Measurements from ENCODE around the gene SLCO3A1. TPM values are rescaled to one million over a fixed set of nuclear protein-coding genes. Genes with fewer than 3 reads are reported as not detected.

SLCO3A1 gene
- total and polyA plus RNA-seq, 2 of the 8 experiments (the other 6 are each of a cell fraction or from before 2014, with no cell fraction given) = 15.1 to 20.4 TPM

DNA sequence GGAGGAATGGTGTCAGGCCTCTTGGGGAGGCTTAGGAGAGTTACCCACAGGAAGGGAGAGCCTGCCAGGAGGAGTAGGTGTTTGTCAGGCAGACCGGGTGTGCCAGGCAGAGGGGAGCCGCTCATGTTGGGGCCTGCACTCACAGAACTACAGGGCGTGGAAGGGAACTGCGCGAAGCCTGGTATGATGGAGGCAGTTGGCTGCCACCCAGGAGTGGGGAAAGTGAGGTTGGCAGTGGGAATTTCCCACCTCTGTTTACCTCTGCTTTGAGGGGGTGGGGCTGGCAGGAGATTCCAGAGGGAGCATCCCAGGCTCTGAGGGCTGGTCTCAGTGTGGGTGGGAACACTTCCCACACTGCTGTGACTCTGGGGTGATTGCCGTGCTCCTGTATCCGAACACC is 99.9 kb downstream of the SLCO3A1 start:
- Histone ChIP-seq H2BK5ac (ENCODE audit: low read depth, low read length) (0 out of 2 replicates have a peak overlapping the region, but pooled peaks have one; percentile 30), H2AFZ (ENCODE audit: low read length) (no peak overlapping the region), H2BK20ac (ENCODE audit: low read length) (no peak overlapping the region), H4K8ac (ENCODE audit: extremely low read depth, insufficient read depth, low read length) (no peak overlapping the region; the same call in 1 of the 2 replicates), H2BK12ac (ENCODE audit: low read depth, low read length) (no peak overlapping the region), H3K56ac (replicated peaks; ENCODE audit: insufficient read length, low read depth, low read length) (no peak overlapping the region), H3K9me3 (ENCODE audit: insufficient read depth in 2 of 2, low read depth in 1 of 2, low read length in 1 of 2) (no peaks in the 10 kb centered on the region), H2BK120ac (replicated peaks; ENCODE audit: low read depth, low read length) (no peak overlapping the region), H3K14ac (ENCODE audit: insufficient read length) (no peak overlapping the region), H3K23me2 (ENCODE audit: low read depth, low read length) (no peaks in the 10 kb centered on the region), H4K5ac (ENCODE audit: insufficient read length, low read depth, low read length) (no peak overlapping the region), H3K79me1 (ENCODE audit: low read depth, low read length) (peaks cover 8% of the 10 kb centered on the region; the same call in 1 of the 2 replicates), H3K4me3 (ENCODE audit: extremely low read depth in 1 of 4, insufficient read depth in 2 of 4, low read depth in 3 of 4, low read length in 4 of 4) (no peak overlapping the region), H3K23ac (ENCODE audit: insufficient read length) (no peak overlapping the region), H3K9ac (replicated peaks in 1 of 4; ENCODE audit: extremely low read depth in 1 of 4, low read depth in 3 of 4, low read length in 3 of 4) (no peak overlapping the region), H4K20me1 (replicated peaks in 1 of 2; ENCODE audit: control insufficient read depth in 1 of 2, insufficient read depth in 2 of 2, low read length in 2 of 2) (no peaks in the 10 kb centered on the region), H3K27me3 (replicated peaks in 1 of 4; ENCODE audit: control insufficient read depth in 3 of 4, extremely low read depth in 1 of 4, insufficient read depth in 3 of 4, low read length in 3 of 4) (no peaks in the 10 kb centered on the region), H3K4ac (replicated peaks; ENCODE audit: insufficient read length, low read depth, low read length) (no peak overlapping the region), H3K79me2 (ENCODE audit: control insufficient read depth in 1 of 2, insufficient read depth in 2 of 2, low read length in 2 of 2) (peaks cover 0 to 16% of the 10 kb centered on the region in 2 experiments; a peak in 2 of 4 replicates), H3K18ac (ENCODE audit: extremely low read depth, low read length) (no peak overlapping the region), H3K4me2 (ENCODE audit: insufficient read depth in 1 of 2, low read depth in 2 of 2, low read length in 2 of 2) (no peak overlapping the region), H3K36me3 (ENCODE audit: control insufficient read depth in 2 of 4, insufficient read depth in 4 of 4, low read length in 3 of 4) (no peaks in the 10 kb centered on the region), H3K4me1 (replicated peaks in 1 of 4; ENCODE audit: control insufficient read depth in 3 of 4, insufficient read depth in 4 of 4, low read length in 3 of 4) (peaks cover 15 to 25% (median 18%) of the 10 kb centered on the region in 4 experiments), H3K27ac (ENCODE audit: low read depth, low read length) (no peak overlapping the region), H4K91ac (replicated peaks; ENCODE audit: insufficient read length, low read length) (no peak overlapping the region), H2AK5ac (ENCODE audit: low read depth, low read length) (no peak overlapping the region), H2BK15ac (ENCODE audit: low read length) (no peak overlapping the region)
- FAIRE-seq (no peak), DNase-seq (ENCODE audit: low read depth in 1 of 2, low spot score in 2 of 2) (no peak)
- CTCF ChIA-PET (ENCODE audit: partially characterized antibody) = interaction anchor here (0.9 to 1.4 kb wide), 2 partner anchors 13 to 15 kb away, joined by 3 to 4 read pairs; no protein-coding TSS in a partner anchor
- 88% methylated on average over 7 of the region's 7 CpGs; no CpG with 5 or more reads in 1 of the 2 experiments for WGBS, 2 experiments (ENCODE audit: extremely low coverage in 1 of 2, insufficient coverage in 1 of 2, insufficient read length in 1 of 2, insufficient replicate concordance in 2 of 2, low coverage in 1 of 2, low lambda C conversion rate in 2 of 2, missing lambda C conversion rate in 1 of 2)
- POLR2A ChIA-PET (ENCODE audit: partially characterized antibody) = interaction anchor here (0.6 kb wide), 1 partner anchor 12 kb away, joined by 3 read pairs; no protein-coding TSS in a partner anchor
- no peak for TF ChIP-seq KDM5A (IDR thresholded peaks at IDR 0.05; ENCODE audit: low read length)
- TF ChIP-seq, protein P1, sequence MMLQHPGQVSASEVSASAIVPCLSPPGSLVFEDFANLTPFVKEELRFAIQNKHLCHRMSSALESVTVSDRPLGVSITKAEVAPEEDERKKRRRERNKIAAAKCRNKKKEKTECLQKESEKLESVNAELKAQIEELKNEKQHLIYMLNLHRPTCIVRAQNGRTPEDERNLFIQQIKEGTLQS (IDR thresholded peaks at IDR 0.05; ENCODE audit: insufficient read depth, low read depth, low read length) = no peak
- no peak for TF ChIP-seq SIRT6 (IDR thresholded peaks at IDR 0.05; ENCODE audit: low read length)
- TF ChIP-seq PHF8 (conservative IDR thresholded peaks at IDR 0.05; ENCODE audit: low read depth, low read length) = no peak
